ENCODE measurements around the gene SLC44A2.
A peak's percentile ranks its signal among the peaks of the same experiment; 100 is the strongest.

Gene SLC44A2

GRCh38 chr19:10617409-10618121 lies 7.8 kb upstream of the SLC44A2 start:
- no peak for DNase-seq

DNA sequence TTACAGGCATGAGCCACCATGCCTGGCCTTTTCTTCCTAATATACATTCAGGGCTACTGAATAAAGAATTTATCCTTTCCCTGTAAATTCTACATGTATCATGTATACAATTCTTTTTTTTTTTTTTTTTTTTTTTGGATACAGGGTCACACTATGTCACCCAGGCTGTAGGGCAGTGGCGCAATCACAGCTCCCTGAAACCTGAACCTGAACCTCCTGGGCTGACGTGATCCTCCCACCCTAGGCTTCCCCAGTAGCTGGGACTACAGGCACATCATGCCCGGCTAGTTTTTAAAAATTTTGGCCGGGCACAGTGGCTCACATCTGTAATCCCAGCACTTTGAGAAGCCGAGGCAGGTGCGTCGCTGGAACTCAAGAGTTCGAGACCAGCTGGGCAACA lies 6.5 kb upstream of the SLC44A2 start:
- DNase-seq: no peak

GRCh38 chr19:10620786-10621185 lies 4.6 kb upstream of the SLC44A2 start:
- no peak for DNase-seq

- no peak for DNase-seq
Measured at GRCh38 chr19:10621966-10622365, 3.4 kb upstream of the SLC44A2 start.

DNA sequence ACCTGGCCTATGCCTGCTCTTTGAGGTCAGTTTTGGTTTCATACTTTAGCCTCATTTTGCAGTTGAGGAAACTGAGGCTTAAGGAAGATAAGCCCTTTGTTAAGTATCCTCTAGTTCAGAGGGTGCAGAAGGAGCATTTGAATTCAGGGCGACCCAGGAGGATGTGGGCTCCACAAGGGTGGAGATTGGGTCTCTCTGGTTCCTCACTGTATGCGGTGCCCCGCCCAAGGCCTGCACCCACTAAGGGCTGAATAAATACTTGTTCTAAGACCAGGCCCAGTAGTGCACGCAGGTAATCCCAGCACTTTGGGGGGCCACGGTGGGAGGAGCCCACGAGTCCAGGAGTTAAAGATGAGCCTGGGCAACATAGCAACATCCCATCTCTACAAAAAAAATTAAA lies 768 bp upstream of the SLC44A2 start:
- no peak for DNase-seq

DNA sequence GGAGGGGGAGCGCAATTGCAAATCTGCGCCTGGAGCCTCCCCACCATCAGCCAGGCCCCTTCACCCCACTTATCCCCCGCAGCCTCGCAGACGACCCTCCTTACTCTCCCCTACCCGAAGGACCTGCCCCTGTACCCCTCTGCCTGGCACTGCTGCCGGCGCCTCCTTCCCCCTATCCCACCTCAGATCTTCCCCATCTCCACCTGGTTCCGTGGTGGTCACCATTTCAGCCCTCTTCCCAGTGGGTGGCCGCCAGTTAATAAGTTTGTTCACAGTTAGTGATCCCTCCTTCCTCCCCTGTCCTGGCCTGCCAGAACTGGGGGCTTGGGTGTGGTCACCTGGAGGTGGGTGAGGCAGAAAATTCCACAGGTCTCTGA lies 397 bp downstream of the SLC44A2 start:
- DNase-seq: no peak

GRCh38 chr19:10631874-10632273 lies 6.5 kb downstream of the SLC44A2 start:
- no peak for DNase-seq

GRCh38 chr19:10634430-10634829 lies 9.1 kb downstream of the SLC44A2 start:
- no peak for DNase-seq

GRCh38 chr19:10634963-10635362 lies 9.6 kb downstream of the SLC44A2 start:
- no peak for DNase-seq

DNA sequence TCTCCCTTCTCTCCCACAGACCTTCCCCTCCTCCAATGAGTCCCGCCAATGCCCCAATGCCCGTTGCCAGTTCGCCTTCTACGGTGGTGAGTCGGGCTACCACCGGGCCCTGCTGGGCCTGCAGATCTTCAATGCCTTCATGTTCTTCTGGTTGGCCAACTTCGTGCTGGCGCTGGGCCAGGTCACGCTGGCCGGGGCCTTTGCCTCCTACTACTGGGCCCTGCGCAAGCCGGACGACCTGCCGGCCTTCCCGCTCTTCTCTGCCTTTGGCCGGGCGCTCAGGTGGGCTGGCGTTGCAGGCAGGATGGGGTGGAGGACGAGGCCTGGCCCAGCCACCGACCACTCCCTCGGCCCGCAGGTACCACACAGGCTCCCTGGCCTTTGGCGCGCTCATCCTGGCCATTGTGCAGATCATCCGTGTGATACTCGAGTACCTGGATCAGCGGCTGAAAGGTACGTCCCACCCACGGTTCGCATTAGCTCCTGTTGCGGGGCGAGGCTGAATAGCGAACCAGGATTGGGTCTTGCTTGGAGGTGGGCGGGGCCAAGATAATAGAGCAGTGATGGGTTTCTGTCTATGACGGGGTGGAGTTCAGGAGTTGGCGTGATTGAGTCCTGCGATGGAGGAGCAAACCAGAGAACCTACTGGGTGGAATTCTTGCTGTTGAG lies 11.1 kb downstream of the SLC44A2 start:
- no peak for DNase-seq

GRCh38 chr19:10637894-10638293 lies 12.5 kb downstream of the SLC44A2 start:
- no peak for DNase-seq

- no peak for DNase-seq
Measured at GRCh38 chr19:10639836-10640235, 14.5 kb downstream of the SLC44A2 start.

- DNase-seq: no peak
Measured at GRCh38 chr19:10640361-10640760, 15.0 kb downstream of the SLC44A2 start.

DNA sequence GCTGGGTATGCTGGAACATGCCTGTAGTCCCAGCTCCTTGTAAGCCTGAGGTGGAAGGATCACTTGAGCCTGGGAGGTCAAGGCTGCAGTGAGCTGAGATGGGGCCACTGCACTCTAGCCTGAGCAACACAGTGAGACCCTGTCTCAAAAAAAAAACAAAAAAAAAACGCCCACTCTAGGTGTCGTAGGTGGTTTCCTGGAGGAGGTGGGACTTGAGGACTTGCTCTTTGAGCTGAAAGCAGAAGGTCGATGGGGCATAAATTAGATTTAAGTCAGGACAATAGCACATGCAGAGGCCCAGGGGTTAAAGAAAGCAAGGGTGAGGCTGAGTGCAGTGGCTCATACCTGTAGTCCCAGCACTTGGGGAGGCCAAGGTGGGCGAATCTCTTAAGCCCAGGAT lies 15.9 kb downstream of the SLC44A2 start:
- DNase-seq: no peak

DNA sequence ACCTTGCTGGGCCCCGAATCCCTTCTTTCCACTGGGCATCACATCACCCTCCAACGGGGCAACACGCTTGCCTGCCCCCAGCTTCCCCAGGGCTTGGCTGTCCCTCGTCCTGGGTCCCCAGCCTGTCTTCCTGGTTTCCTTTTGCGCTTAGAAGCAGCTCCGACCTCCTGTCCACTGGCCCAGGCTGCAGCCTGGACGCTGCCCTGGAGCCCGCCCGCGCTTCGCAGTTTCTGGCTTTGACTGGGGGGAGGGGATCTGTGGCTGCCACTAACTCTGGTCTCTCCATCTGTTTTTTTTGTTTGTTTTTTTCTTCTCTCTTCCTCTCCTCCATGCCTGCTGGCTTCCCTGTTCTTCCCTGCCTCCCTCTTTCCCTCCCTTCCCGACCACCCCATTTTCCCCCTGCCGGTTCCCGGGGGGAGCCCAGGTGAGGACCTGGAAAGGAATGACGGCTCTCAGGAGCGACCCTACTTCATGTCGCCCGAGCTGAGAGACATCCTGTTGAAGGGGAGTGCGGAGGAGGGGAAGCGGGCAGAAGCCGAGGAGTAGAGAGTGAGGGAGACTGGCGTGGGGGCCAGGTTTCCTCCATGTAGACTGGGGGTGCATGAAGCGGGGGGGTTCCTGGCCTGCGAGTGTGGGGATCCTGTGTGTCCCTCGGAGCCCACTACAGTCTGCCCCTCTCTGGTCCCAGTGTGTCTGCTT lies 17.3 kb downstream of the SLC44A2 start:
- DNase-seq: no peak

- DNase-seq: no peak
Measured at GRCh38 chr19:10643172-10643967, 18.0 kb downstream of the SLC44A2 start.

- DNase-seq: no peak
Measured at GRCh38 chr19:10643968-10644259, 18.6 kb downstream of the SLC44A2 start.

DNA sequence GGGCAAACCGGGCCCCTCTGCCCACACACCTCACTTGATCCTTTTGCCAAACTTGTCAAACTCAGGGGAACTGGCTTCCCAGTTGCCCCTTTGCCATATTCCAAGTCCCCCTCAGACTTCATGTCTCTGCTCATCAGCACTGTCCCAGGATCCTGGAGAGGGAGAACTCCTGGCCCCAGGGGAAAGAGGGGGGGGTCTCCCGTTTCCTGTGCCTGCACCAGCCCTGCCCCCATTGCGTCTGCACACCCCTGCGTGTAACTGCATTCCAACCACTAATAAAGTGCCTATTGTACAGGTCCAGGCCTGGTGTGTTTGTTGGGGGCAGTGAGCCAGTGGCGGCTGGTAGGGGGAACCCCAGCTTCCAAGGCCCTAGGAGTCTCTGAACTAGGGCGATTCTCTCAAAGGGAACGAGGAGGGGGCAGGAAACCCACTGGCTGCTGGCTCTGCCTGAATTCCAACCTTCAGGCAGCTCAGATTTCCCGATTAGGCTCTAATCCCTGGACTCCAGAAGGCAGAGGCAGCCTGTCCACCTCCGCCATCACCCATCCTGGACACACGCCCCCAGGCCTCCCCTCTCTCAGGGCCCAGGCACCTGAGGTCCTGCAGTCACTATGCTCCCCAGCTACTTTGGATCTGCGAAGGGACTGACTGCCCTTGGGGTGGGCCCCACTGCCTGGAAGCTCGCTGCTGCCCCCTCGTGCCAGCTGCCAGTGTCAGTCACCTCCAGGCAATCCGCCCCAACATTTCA lies 19.1 kb downstream of the SLC44A2 start:
- DNase-seq: peak; percentile 88 to 89

DNA sequence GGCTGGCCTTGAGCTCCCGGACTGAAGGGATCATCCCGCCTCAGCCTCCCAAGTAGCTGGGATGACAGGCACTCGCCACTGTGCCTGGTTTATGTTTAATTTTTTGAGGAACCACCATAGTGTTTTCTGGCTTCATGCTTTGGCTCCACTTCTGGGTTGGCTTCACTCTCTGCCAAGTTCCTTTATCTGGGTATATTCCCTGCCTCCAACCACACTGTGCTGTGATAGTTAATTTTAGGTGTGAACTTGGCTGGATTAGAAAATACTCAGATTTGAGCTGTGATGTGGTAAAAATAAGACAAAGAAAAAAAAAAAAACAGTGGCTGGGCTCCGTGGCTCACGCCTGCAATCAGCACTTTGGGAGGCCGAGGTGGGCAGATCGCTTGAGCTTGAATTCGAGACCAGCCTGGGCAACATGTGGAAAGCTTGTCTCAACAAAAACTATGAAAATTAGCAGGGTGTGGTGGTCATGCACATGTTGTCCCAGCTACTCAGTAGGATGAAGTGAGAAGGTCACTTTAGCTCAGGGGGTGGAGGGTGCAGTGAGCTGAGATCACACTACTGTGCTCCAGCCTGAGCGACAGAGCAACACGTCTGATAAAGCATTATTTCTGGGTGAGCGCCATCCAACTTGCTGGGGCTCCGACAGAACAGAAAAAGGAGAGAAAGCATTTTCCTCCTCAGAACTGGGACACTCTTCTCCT lies 21.3 kb downstream of the SLC44A2 start:
- no peak for DNase-seq

- no peak for DNase-seq
Measured at GRCh38 chr19:10648360-10648759, 23.0 kb downstream of the SLC44A2 start.

DNA sequence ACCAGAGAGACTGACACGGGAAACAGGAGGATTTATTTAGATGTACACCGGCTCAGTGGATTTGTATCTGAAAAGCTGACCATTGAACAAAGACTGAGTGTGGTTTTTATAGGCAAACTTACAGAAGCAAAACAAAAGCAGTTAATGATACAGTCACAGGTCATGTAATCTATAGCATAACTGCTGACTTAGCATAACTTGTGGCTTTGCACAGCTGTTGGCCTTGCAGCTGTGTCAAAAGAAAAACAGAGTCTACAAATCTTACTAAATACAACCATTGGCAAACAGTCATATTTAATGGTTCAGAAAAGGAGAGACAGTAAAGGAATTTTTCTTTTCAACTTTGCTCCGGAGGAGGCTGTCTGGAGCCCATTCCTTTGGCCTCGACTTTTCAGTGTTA lies 26.5 kb downstream of the SLC44A2 start:
- no peak for DNase-seq

- DNase-seq: no peak
Measured at GRCh38 chr19:10653482-10653731, 28.1 kb downstream of the SLC44A2 start.

Measured in stimulated activated CD4-positive, alpha-beta T cell treated with anti-CD3 and anti-CD28 coated beads, Interleukin-2, amount 100 ng/mL, for 24 hours (primary cell).